B cell (primary cell): ENCODE results near the gene JPT2.

ENCODE experiments used
- EZH2 ChIP-seq: IDR thresholded peaks from 2 replicates; pipeline ENCODE4 v1.6.1; 2012; ENCODE audit warnings: borderline replicate concordance, low read depth, mild to moderate bottlenecking, moderate library complexity, low read length; ENCODE audit not compliant: insufficient read depth, poor library complexity, severe bottlenecking
- TF ChIP-seq, protein P1 (sequence below): fragments of 200-600 bp; IDR thresholded peaks from one replicate; pipeline ENCODE4 v1.8.0; 2022; ENCODE audit warnings: antibody characterized with exemption, mild to moderate bottlenecking

- TF ChIP-seq, protein P1, sequence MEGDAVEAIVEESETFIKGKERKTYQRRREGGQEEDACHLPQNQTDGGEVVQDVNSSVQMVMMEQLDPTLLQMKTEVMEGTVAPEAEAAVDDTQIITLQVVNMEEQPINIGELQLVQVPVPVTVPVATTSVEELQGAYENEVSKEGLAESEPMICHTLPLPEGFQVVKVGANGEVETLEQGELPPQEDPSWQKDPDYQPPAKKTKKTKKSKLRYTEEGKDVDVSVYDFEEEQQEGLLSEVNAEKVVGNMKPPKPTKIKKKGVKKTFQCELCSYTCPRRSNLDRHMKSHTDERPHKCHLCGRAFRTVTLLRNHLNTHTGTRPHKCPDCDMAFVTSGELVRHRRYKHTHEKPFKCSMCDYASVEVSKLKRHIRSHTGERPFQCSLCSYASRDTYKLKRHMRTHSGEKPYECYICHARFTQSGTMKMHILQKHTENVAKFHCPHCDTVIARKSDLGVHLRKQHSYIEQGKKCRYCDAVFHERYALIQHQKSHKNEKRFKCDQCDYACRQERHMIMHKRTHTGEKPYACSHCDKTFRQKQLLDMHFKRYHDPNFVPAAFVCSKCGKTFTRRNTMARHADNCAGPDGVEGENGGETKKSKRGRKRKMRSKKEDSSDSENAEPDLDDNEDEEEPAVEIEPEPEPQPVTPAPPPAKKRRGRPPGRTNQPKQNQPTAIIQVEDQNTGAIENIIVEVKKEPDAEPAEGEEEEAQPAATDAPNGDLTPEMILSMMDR: no peak
- no peak for TF ChIP-seq EZH2
Measured at GRCh38 chr16:1656808-1657617, 21.1 kb upstream of the JPT2 start.
